Measurements from ENCODE around the gene CDH10.

The CDH10 gene

GRCh38 chr5:24505258-24505657 lies 139.5 kb downstream of the CDH10 start:
- DNase-seq (ENCODE audit: extremely low read depth, low read depth) = no peak
- TF ChIP-seq CTCF (IDR thresholded peaks at IDR 0.05; ENCODE audit: low read depth, low read length, missing control alignments) = no peak
- no peak overlapping the region for H3K4me3 ChIP-seq (replicated peaks; ENCODE audit: low read depth, low read length)

GRCh38 chr5:24497591-24498157 lies 147.1 kb downstream of the CDH10 start:
- TF ChIP-seq CTCF (IDR thresholded peaks at IDR 0.05; ENCODE audit: low read depth, low read length, missing control alignments) = no peak
- DNase-seq (ENCODE audit: extremely low read depth, low read depth) = no peak
- H3K4me3 ChIP-seq (replicated peaks; ENCODE audit: low read depth, low read length) = no peak overlapping the region

GRCh38 chr5:24497145-24497544 lies 147.6 kb downstream of the CDH10 start:
- no peak overlapping the region for H3K4me3 ChIP-seq (replicated peaks; ENCODE audit: low read depth, low read length)
- no peak for TF ChIP-seq CTCF (IDR thresholded peaks at IDR 0.05; ENCODE audit: low read depth, low read length, missing control alignments)
- no peak for DNase-seq (ENCODE audit: extremely low read depth, low read depth)

- no peak for DNase-seq (ENCODE audit: extremely low read depth, low read depth)
- no peak overlapping the region for H3K4me3 ChIP-seq (replicated peaks; ENCODE audit: low read depth, low read length)
- TF ChIP-seq CTCF (IDR thresholded peaks at IDR 0.05; ENCODE audit: low read depth, low read length, missing control alignments) = no peak
Observed at GRCh38 chr5:24496268-24496667, 148.5 kb downstream of the CDH10 start.

GRCh38 chr5:24492229-24492628 lies 152.5 kb downstream of the CDH10 start:
- DNase-seq (ENCODE audit: extremely low read depth, low read depth) = no peak
- no peak overlapping the region for H3K4me3 ChIP-seq (replicated peaks; ENCODE audit: low read depth, low read length)
- no peak for TF ChIP-seq CTCF (IDR thresholded peaks at IDR 0.05; ENCODE audit: low read depth, low read length, missing control alignments)

GRCh38 chr5:24491490-24491889 lies 153.3 kb downstream of the CDH10 start:
- no peak for TF ChIP-seq CTCF (IDR thresholded peaks at IDR 0.05; ENCODE audit: low read depth, low read length, missing control alignments)
- H3K4me3 ChIP-seq (replicated peaks; ENCODE audit: low read depth, low read length) = no peak overlapping the region
- no peak for DNase-seq (ENCODE audit: extremely low read depth, low read depth)

Measured in HFF-Myc (cell line).